GM12873 (cell line): ENCODE results near the gene SEMA3F.

Source experiments
- CTCF ChIP-seq: IDR thresholded peaks from 2 replicates; pipeline ENCODE4 v1.5.1; 2012; ENCODE audit warnings: low read depth, mild to moderate bottlenecking, moderate library complexity, low read length, control low read depth; ENCODE audit not compliant: insufficient read depth; ENCODE audit errors: missing control alignments

SEMA3F gene

GRCh38 chr3:50189989-50190388 is 34.9 kb downstream of the SEMA3F start:
- no peak for TF ChIP-seq CTCF

- TF ChIP-seq CTCF = no peak
Observed at GRCh38 chr3:50190936-50191660, 36.0 kb downstream of the SEMA3F start, which contains the start of gene GNAT1. GNAT1 (plus strand) TSS chr3:50191610; CDS start chr3:50191726, 116 bp downstream.

- no peak for TF ChIP-seq CTCF
Observed at GRCh38 chr3:50192124-50192523, 37.0 kb downstream of the SEMA3F start.

- TF ChIP-seq CTCF = peak; percentile 95
Observed at GRCh38 chr3:50192689-50193141, 37.6 kb downstream of the SEMA3F start.

- no peak for TF ChIP-seq CTCF
Observed at GRCh38 chr3:50193286-50193685, 38.2 kb downstream of the SEMA3F start.

- no peak for TF ChIP-seq CTCF
Observed at GRCh38 chr3:50193746-50194127, 38.6 kb downstream of the SEMA3F start.

GRCh38 chr3:50194128-50194902 is 39.2 kb downstream of the SEMA3F start:
- TF ChIP-seq CTCF = peak; percentile 90
